ENCODE results near the gene EPB41L4A.

The EPB41L4A gene

GRCh38 chr5:112183103-112183711 is 235.9 kb downstream of the EPB41L4A start:
- DNase-seq = no peak
- intact Hi-C loops (cut with DNase I) = no loop called here

GRCh38 chr5:112179290-112179689 is 239.8 kb downstream of the EPB41L4A start:
- intact Hi-C loops (cut with DNase I) = loop anchor here (10.0 kb wide), 1 partner anchor 586 kb away; no protein-coding TSS in a partner anchor
- no peak for DNase-seq

DNA sequence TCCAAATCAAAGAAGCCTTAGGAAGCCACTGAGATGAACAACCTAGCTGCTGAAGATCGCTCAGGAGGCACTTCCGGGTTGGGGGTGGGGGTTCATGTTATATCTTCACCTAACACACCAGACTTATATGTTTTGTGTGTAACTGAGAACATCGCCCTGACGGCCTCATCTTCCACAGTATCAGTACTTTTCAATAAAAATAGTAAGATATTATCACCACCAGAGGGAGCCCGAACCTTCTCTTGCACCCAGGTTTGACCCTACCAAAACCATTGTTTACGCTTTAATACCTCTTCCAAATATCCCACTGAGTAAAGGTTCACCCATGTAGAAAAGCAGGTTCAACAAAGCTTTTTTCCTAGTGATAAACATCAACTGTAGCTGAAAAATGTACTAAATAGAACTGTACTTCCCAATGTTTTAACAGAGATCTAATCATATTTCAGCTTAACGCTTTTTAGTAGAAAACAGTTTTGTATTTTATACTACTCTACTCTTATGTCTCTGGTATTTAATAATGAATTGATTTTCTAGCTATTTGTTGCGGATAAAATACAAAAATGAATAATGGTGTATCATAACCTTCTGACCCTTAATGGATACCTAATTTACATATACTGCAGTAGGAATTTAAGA is 244.0 kb downstream of the EPB41L4A start:
- intact Hi-C loops (cut with DNase I) = loop anchor here (2.0 to 10.0 kb wide), 2 partner anchors 246 to 590 kb away; no protein-coding TSS in a partner anchor
- DNase-seq = peak in 1 of 10 donors; percentile 31

- DNase-seq = no peak
- intact Hi-C loops (cut with DNase I) = no loop called here
Measured at GRCh38 chr5:112165897-112166737, 253.0 kb downstream of the EPB41L4A start.

DNA sequence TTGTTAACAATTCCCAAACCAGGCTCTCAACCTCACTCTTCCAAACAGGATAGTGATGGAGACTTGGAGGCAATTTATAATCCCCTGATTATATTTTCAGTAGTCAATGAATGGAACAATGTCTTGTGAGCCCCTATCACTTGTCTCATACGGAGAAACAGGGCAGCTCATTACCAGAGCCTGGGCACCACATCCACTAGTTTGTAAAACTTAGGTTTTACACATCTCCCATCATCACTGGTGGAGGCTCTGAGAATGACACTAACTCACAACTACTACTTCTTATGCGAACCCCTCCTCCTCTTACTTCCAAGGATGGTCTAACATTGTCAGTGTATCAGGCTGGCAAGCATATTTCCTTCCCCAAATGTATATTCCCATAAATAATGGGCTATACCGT is 253.7 kb downstream of the EPB41L4A start:
- DNase-seq = no peak
- intact Hi-C loops (cut with DNase I) = no loop called here

GRCh38 chr5:112163435-112163834 is 255.6 kb downstream of the EPB41L4A start:
- intact Hi-C loops (cut with DNase I) = no loop called here
- no peak for DNase-seq

DNA sequence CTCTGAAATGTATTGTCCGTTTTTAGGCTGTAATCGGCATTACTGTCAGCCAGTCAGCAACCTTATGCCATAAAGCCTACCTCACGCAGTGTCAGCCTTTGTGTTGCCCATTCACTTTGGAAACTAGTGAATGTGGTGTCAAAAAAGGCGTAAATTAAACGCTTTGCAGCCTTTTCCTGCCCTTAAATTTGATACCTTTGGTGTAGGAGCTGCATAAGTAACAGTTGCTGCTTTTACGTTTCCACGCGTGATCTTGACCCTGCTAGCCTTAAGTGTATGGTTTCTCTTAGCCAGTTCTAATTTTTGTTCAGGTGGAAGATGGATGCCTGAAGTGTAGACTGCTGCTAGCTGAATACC is 257.7 kb downstream of the EPB41L4A start:
- no peak for DNase-seq
- intact Hi-C loops (cut with DNase I) = loop anchor here (2.0 kb wide), 1 partner anchor 1069 kb away; the partner anchor contains the start of gene WDR36

GRCh38 chr5:112160652-112161391 is 258.3 kb downstream of the EPB41L4A start:
- intact Hi-C loops (cut with DNase I) = loop anchor here (2.0 kb wide), 1 partner anchor 1068 kb away; the partner anchor contains the start of gene WDR36
- DNase-seq = peak; percentile 86 to 98 (median 91)

- intact Hi-C loops (cut with DNase I) = loop anchor here (10.0 kb wide), 1 partner anchor 405 kb away; the partner anchor contains the start of gene NREP
- DNase-seq = no peak
Measured at GRCh38 chr5:112159435-112159834, 259.6 kb downstream of the EPB41L4A start.

GRCh38 chr5:112156211-112156610 is 262.9 kb downstream of the EPB41L4A start:
- DNase-seq = no peak
- intact Hi-C loops (cut with DNase I) = loop anchor here (10.0 kb wide), 1 partner anchor 401 kb away; the partner anchor contains the start of gene NREP

DNA sequence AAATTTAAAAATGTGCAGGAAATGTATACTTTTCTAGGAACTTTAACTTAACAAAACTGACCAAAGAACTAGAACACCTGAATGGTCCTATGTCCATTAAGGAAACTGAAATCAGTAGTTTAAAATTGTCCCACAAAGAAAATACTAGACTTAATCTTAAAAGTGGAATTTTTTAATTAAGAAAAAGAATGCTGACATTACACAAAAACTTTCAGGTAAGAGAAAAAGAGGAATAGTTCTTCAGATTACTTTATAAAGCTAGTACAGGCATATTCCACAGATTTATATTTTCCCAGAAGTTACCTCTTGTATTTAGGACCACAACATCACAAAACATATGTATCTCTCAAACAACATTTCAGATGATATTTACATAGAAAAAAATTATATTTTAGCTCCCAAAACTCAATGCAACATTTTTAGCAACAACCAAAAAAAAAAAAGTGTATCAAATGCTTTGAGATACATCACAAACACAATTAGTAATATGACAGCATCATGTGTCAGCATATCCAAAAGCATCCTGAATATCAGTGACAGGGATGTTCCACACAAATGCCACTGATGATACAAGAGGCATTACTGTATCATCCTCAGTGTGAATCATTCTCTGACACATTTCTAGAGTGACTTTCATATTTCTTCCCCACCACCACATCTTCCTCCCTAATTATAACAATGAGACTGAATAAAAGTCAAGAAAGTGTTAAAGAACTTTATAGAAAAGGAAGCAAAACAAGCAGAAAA is 264.0 kb downstream of the EPB41L4A start:
- intact Hi-C loops (cut with DNase I) = loop anchor here (10.0 kb wide), 1 partner anchor 400 kb away; the partner anchor contains the start of gene NREP

DNA sequence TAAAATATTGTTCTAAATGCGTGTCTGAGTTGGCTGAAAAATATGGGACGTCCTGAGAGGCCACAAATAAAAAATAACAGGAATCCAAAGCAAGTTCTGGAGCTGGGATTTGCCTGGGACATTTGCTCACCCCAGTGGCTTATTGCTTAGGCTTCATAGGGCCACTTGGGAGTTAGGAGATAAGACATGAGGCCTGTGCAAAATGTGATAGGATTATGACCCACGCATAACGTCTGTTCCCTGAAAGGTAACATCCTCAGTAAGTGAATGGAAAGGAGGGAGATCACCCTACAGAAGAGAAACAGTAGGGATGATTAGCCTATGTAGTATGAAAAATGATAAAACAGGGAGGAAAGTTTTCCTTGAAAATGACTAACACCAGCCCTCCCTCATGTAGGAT is 269.4 kb downstream of the EPB41L4A start:
- intact Hi-C loops (cut with DNase I) = loop anchor here (5.0 to 10.0 kb wide), 3 partner anchors 395 to 992 kb away; partner anchors contain the start of gene NREP
- DNase-seq = no peak

More for the DNA sequence above, 264.0 kb downstream of the EPB41L4A start:
- no peak for DNase-seq

DNA sequence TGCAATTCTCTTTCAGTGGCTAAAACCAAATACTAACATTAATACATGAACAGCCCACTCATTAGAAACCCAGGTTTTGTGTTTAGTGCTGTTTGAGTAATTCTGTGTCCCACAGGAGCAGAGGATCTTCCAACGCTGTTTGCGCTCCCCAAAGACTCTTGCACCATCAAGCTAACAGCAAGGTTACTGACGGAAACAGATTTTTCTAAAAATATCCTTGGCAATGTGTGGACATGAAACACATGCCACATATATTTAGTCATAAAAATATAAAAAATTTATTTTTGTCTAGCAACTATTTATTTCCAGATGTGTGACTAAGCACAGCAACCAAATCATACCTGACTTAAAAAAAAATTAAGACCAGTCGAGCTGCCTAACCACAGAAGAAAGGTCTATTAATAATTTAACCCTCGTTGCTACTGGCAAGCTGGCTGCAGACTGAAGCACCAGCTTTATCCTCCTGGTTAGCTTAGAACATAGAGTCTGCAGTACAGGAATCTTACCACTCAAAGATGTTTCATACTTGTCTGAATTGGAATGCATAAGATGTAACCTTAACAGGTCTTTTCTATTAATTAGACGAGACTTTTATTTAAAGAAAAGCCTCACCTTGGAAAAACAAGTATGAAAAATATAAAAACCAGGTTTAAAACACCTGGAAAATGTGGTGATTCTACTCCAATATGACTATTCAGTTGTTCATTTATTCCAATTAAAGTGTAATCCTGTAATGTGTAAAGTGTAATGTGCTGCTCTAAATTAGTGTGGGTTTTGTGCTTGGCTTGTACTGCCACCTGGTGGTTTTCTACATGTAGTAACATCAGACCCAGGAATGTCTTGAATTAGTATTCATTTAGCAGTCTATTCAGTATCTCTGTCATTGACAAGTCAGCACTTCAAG is 272.5 kb downstream of the EPB41L4A start:
- intact Hi-C loops (cut with DNase I) = loop anchor here (1.0 to 5.0 kb wide), 3 partner anchors 596 to 989 kb away; no protein-coding TSS in a partner anchor
- peak in 5 of 10 donors; percentile 14 to 65 (median 54) for DNase-seq

DNA sequence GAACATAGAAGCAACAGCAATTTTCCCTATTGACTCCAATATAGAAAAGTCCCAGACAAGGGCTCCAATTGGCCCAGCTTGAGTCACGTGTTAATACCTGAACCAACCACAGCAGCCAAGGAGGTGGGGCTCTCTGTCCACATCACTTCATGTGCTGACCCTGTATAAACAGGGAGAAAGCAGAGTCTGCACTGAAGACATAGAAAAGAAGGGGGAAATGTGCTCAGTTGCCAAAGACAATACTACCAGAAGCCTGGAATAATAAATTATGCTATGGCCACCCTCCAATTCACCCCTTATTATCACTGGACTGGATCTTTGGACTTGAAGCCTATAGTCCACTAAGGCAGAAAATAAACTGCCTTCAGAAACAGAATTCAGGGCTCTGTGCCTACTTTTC is 275.4 kb downstream of the EPB41L4A start:
- DNase-seq = no peak
- intact Hi-C loops (cut with DNase I) = no loop called here

DNA sequence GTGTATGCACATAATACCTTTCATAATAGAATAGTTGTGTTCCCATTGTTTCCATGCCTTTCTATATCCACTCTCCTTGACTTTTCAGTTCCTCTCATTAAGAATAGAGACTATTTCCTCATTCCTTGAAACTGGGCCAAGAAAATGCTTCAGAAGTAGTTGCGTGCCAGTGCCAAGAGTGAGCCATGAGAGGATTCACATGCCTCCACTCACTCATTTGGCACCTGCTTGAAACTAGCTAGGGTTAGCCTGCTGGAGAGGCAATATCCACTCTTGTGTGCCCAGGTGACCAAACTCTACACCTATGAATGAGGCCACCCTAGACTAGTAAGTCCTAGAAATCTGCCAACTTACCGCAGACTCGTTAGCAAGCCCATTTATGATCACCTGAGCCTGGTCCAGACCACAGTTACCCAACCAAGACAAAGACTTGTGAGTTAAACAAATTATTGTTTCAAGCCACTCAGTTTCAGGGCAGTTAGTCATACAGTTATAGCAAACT is 276.3 kb downstream of the EPB41L4A start:
- intact Hi-C loops (cut with DNase I) = no loop called here

DNA sequence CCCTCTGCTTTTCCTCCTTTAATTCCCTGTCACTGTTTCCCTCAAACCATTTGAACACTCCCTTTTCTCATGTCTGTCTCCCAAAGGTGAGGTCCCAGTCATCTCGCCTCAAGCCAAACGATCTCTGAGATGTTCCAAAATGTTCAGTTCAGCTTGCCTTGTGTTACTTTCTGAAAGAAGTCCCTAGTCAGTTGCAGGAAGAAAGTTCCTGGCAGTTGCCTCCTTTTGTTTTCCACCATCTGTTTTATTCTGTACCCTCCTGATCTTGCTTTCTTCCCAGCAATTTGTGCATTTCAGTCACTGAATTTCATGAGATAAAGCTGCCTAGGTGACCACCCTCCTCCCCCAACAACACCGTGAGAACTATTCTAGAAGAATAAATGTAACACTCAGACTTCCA is 277.5 kb downstream of the EPB41L4A start:
- intact Hi-C loops (cut with DNase I) = no loop called here
- no peak for DNase-seq

More for the DNA sequence above, 276.3 kb downstream of the EPB41L4A start:
- DNase-seq = no peak

DNA sequence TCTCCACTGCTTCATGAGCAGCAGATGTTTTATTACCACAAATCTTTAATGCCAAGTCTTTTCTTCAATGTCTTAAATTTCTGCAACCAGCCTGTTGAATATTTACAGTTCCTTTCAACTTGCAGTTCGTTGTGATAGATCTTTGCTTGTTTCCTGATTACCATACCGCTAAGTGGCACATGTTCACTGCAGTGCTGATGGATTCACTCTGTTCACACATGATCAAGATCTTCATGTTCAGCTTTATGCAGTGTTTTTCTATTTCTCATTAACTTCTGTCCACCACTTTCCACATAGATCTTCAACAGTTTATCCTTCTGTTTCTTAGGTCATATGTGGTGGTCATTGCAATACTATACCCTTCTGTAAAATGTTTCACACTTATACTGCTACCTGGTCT is 280.6 kb downstream of the EPB41L4A start:
- no peak for DNase-seq
- intact Hi-C loops (cut with DNase I) = no loop called here

GRCh38 chr5:112136773-112137172 is 282.3 kb downstream of the EPB41L4A start:
- intact Hi-C loops (cut with DNase I) = no loop called here

More at GRCh38 chr5:112136773-112137172, 282.3 kb downstream of the EPB41L4A start:
- DNase-seq = no peak
